Mucosa of rectum (tissue), 2 donors: Measurements from ENCODE around the gene TNFRSF18.

ENCODE experiments used
- H3K27ac ChIP-seq, 2 donors: one replicate each; pipeline ENCODE4 v1.7.0; 2013; ENCODE audit warnings: inconsistent platforms in 2 of 2, low read depth in 2 of 2, low read length in 2 of 2
- H3K27me3 ChIP-seq, 2 donors: one replicate each; pipeline ENCODE4 v1.7.0; 2013; ENCODE audit warnings: low read length in 2 of 2; ENCODE audit not compliant: control insufficient read depth in 2 of 2, insufficient read depth in 2 of 2
- H3K36me3 ChIP-seq, 2 donors: one replicate each; pipeline ENCODE4 v1.7.0; 2013; ENCODE audit warnings: low read length in 2 of 2; ENCODE audit not compliant: control insufficient read depth in 2 of 2, insufficient read depth in 2 of 2
- H3K4me1 ChIP-seq, 2 donors: one replicate each; pipeline ENCODE4 v1.7.0; 2013; ENCODE audit warnings: low read length in 2 of 2, mild to moderate bottlenecking in 1 of 2; ENCODE audit not compliant: control insufficient read depth in 2 of 2, insufficient read depth in 2 of 2
- H3K4me3 ChIP-seq, 2 donors: one replicate each; pipeline ENCODE4 v1.7.0; 2013; ENCODE audit warnings: low read length in 2 of 2
- H3K9ac ChIP-seq, 2 donors: one replicate each; pipeline ENCODE4 v1.7.0; 2013; ENCODE audit warnings: low read length in 2 of 2, low read depth in 1 of 2, mild to moderate bottlenecking in 1 of 2
- H3K9me3 ChIP-seq, 2 donors: one replicate each; pipeline ENCODE4 v1.7.0; 2013; ENCODE audit warnings: low read length in 2 of 2; ENCODE audit not compliant: control insufficient read depth in 2 of 2
- donor health status: healthy.
- donor health status: Normal muscosa, but diverticular disease.

TNFRSF18 gene

DNA sequence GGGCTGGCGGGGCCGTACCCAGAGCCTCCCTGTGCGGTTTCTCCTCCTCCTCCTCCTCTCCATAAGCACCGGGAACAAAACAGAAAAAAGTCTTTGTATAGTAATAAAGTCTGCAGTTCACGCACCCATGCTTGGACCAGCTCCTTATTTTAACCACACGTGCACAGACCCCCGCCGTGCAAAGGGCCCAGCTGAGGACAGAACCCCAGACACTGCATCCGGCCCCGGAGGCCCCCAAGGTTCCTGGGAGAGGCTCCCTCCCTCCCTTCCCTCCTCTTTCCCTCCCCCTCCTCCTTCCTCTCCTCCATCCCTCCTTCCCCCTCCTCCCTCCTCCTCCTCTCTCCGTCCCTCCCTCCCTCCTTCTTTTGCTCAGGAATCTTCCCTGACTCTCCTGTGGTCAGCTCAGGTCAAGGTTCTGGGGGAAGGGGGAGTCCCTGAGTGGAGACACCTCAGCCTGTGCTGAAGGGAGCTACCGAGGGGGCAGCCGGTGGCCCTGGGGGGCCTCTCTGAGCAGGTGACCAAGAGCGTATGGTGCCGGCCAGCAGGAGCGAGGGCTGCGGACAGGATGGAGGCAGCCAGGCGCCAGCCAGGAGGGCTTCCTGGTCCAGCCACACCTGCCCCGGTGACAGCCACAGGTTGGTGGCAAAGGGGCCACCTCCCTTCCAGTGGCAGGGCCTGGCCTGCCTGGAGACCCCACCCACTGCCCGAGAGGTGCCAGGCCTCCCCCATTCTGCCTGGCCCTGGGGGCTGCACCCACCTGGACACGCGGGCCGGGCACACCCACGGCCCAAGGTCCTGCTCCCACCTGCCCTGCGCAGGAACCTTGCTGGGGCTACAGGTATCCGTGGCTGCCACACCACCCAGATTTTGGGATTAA is 35.9 kb downstream of the TNFRSF18 start:
- H3K9ac ChIP-seq = no peak overlapping the region
- H3K27ac ChIP-seq = peak overlapping the region in 1 of 2 donors; percentile 51
- H3K4me3 ChIP-seq = no peak overlapping the region
- H3K9me3 ChIP-seq = no peaks in the 10 kb centered on the region
- H3K4me1 ChIP-seq = peaks cover 10 to 28% of the 10 kb centered on the region in 2 donors
- peaks cover 2 to 7% of the 10 kb centered on the region in 2 donors for H3K27me3 ChIP-seq
- no peaks in the 10 kb centered on the region for H3K36me3 ChIP-seq

- Histone ChIP-seq H3K9me3 (no peaks in the 10 kb centered on the region), H3K27ac (peak overlapping the region in 1 of 2 donors; percentile 28), H3K9ac (no peak overlapping the region), H3K4me3 (no peak overlapping the region), H3K4me1 (peaks cover 12 to 28% of the 10 kb centered on the region in 2 donors), H3K27me3 (peaks cover 2 to 7% of the 10 kb centered on the region in 2 donors), H3K36me3 (no peaks in the 10 kb centered on the region)
Measured at GRCh38 chr1:1169429-1170214, 36.8 kb downstream of the TNFRSF18 start.

GRCh38 chr1:1168451-1169411 is 37.7 kb downstream of the TNFRSF18 start:
- Histone ChIP-seq H3K4me1 (peaks cover 12 to 28% of the 10 kb centered on the region in 2 donors), H3K27me3 (peaks cover 2 to 7% of the 10 kb centered on the region in 2 donors)

GRCh38 chr1:1167841-1168450 is 38.4 kb downstream of the TNFRSF18 start:
- H3K36me3 ChIP-seq = no peaks in the 10 kb centered on the region
- peaks cover 12 to 28% of the 10 kb centered on the region in 2 donors for H3K4me1 ChIP-seq
- H3K4me3 ChIP-seq = peak overlapping the region in 1 of 2 donors; percentile 48
- peaks cover 2% of the 10 kb centered on the region in 2 donors for H3K27me3 ChIP-seq
- no peaks in the 10 kb centered on the region for H3K9me3 ChIP-seq
- peak overlapping the region; percentile 38 to 61 for H3K27ac ChIP-seq
- H3K9ac ChIP-seq = peak overlapping the region in 1 of 2 donors; percentile 99

More at GRCh38 chr1:1168451-1169411, 37.7 kb downstream of the TNFRSF18 start:
- no peak overlapping the region for H3K9ac ChIP-seq
- H3K4me3 ChIP-seq = no peak overlapping the region
- H3K27ac ChIP-seq = peak overlapping the region; percentile 38 to 61
- H3K36me3 ChIP-seq = no peaks in the 10 kb centered on the region
- no peaks in the 10 kb centered on the region for H3K9me3 ChIP-seq

DNA sequence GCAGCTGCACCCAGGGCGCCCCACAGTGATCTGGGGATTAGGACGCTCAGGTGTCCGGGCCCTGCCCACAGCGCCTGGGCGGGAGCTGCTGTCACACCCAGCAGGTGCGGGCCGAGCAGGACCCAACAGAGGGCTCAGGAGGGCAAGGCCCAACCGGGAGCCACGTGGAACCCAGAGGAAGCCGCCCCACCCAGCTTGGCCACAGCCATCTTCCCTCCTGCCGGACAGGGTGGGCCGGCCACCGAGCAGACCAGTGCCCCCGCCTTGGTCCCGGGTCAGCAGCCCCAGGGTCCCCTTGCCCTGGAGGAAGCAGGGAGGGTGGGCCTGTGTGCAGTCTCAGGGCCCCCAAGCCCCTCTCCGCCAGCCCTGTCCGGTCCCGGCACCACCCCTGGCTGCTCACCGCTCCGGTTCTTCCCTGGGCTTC is 39.0 kb downstream of the TNFRSF18 start:
- peak overlapping the region in 1 of 2 donors; percentile 48 for H3K4me3 ChIP-seq
- H3K9ac ChIP-seq = peak overlapping the region in 1 of 2 donors; percentile 99
- H3K36me3 ChIP-seq = no peaks in the 10 kb centered on the region
- H3K27ac ChIP-seq = peak overlapping the region; percentile 61 to 68
- peaks cover 12 to 28% of the 10 kb centered on the region in 2 donors for H3K4me1 ChIP-seq
- H3K9me3 ChIP-seq = no peaks in the 10 kb centered on the region
- H3K27me3 ChIP-seq = peaks cover 0 to 2% of the 10 kb centered on the region in 2 donors

- peaks cover 12 to 32% of the 10 kb centered on the region in 2 donors for H3K4me1 ChIP-seq
- peak overlapping the region in 1 of 2 donors; percentile 99 for H3K9ac ChIP-seq
- no peaks in the 10 kb centered on the region for H3K9me3 ChIP-seq
- H3K27me3 ChIP-seq = peaks cover 0 to 2% of the 10 kb centered on the region in 2 donors
- H3K27ac ChIP-seq = peak overlapping the region; percentile 61 to 68
- no peaks in the 10 kb centered on the region for H3K36me3 ChIP-seq
- H3K4me3 ChIP-seq = peak overlapping the region; percentile 20 to 48
Measured at GRCh38 chr1:1166642-1167397, 39.6 kb downstream of the TNFRSF18 start.

- Histone ChIP-seq H3K4me3 (peak overlapping the region; percentile 82 to 90), H3K27ac (peak overlapping the region; percentile 99), H3K27me3 (peaks cover 0 to 2% of the 10 kb centered on the region in 2 donors), H3K4me1 (peaks cover 18 to 41% of the 10 kb centered on the region in 2 donors), H3K9me3 (no peaks in the 10 kb centered on the region), H3K9ac (peak overlapping the region; percentile 92 to 99), H3K36me3 (no peaks in the 10 kb centered on the region)
Measured at GRCh38 chr1:1165900-1166421, 40.4 kb downstream of the TNFRSF18 start.

GRCh38 chr1:1165485-1165884 is 40.9 kb downstream of the TNFRSF18 start:
- peaks cover 21 to 46% of the 10 kb centered on the region in 2 donors for H3K4me1 ChIP-seq
- peak overlapping the region; percentile 82 to 90 for H3K4me3 ChIP-seq
- H3K9me3 ChIP-seq = no peaks in the 10 kb centered on the region
- no peaks in the 10 kb centered on the region for H3K36me3 ChIP-seq
- peak overlapping the region; percentile 99 for H3K27ac ChIP-seq
- H3K27me3 ChIP-seq = peaks cover 0 to 2% of the 10 kb centered on the region in 2 donors
- peak overlapping the region; percentile 92 to 99 for H3K9ac ChIP-seq
